H1 (cell line): ENCODE results near the gene ITPKC. TPM values are rescaled to one million over a fixed set of nuclear protein-coding genes. Genes with fewer than 3 reads are reported as not detected.

ENCODE experiments used
- CTCF ChIA-PET: fragments of 300-600 bp; sonication (Branson Sonifier 250); formaldehyde crosslinking; loops from one replicate; lab custom pipeline; 2021; ENCODE audit not compliant: partially characterized antibody; lab: Charles Lee
- POLR2A ChIA-PET: fragments of 300-600 bp; sonication (Branson Sonifier 250); formaldehyde crosslinking; loops from one replicate; lab custom pipeline; 2021; ENCODE audit warnings: inconsistent platforms; ENCODE audit not compliant: partially characterized antibody; lab: Charles Lee
- DNase-seq, 2 experiments: peaks; one replicate each; pipeline versions ENCODE4 v3.0.0 to v3.0.0-alpha.2; 2010 to 2022; ENCODE audit warnings: low spot score in 2 of 2, low read depth in 1 of 2, mixed read lengths in 1 of 2
- FAIRE-seq: peaks from 2 replicates; lab custom pipeline; 2011; peaks lifted over from hg19 to GRCh38; lab: Jason Lieb, UNC
- H2AFZ ChIP-seq: 2 replicates; pipeline ENCODE4 v1.8.1; 2012; ENCODE audit warnings: low read length, inconsistent platforms
- H2AK5ac ChIP-seq: 2 replicates; pipeline ENCODE4 v1.6.1; 2013; ENCODE audit warnings: low read depth, low read length
- H2BK120ac ChIP-seq: replicated peaks from 2 replicates; pipeline ENCODE3; 2013; ENCODE audit warnings: low read depth, low read length, inconsistent platforms
- H2BK12ac ChIP-seq: 2 replicates; pipeline ENCODE4 v1.6.1; 2013; ENCODE audit warnings: low read depth, low read length
- H2BK15ac ChIP-seq: 2 replicates; pipeline ENCODE4 v1.6.1; 2013; ENCODE audit warnings: low read length
- H2BK20ac ChIP-seq: 2 replicates; pipeline ENCODE4 v1.6.1; 2013; ENCODE audit warnings: low read length
- H2BK5ac ChIP-seq: 2 replicates; pipeline ENCODE4 v1.6.1; 2013; ENCODE audit warnings: low read depth, low read length
- H3K14ac ChIP-seq: 2 replicates; pipeline ENCODE4 v1.6.1; 2013; ENCODE audit warnings: inconsistent platforms; ENCODE audit not compliant: insufficient read length
- H3K18ac ChIP-seq: 2 replicates; pipeline ENCODE4 v1.6.1; 2013; ENCODE audit warnings: low read length; ENCODE audit errors: extremely low read depth
- H3K23ac ChIP-seq: 2 replicates; pipeline ENCODE4 v1.6.1; 2013; ENCODE audit warnings: inconsistent platforms; ENCODE audit not compliant: insufficient read length
- H3K23me2 ChIP-seq: 2 replicates; pipeline ENCODE4 v1.6.1; 2013; ENCODE audit warnings: low read depth, low read length
- H3K27ac ChIP-seq: 2 replicates; pipeline ENCODE4 v1.6.1; 2011; ENCODE audit warnings: low read depth, low read length, inconsistent platforms
- H3K27me3 ChIP-seq, 4 experiments: replicated peaks in 1 of 4; 1 replicate in 1 of 4; 2 replicates in 3 of 4; pipeline versions ENCODE4 v1.6.1 to v1.8.1; 2011 to 2013; ENCODE audit warnings: low read length in 3 of 4, mild to moderate bottlenecking in 3 of 4, inconsistent platforms in 2 of 4, mixed read lengths in 2 of 4, moderate library complexity in 1 of 4; ENCODE audit not compliant: control insufficient read depth in 3 of 4, insufficient read depth in 3 of 4; ENCODE audit errors: extremely low read depth in 1 of 4
- H3K36me3 ChIP-seq, 4 experiments: 2 replicates each; pipeline versions ENCODE4 v1.6.1 to v1.8.1; 2011 to 2013; ENCODE audit warnings: mild to moderate bottlenecking in 4 of 4, low read length in 3 of 4, moderate library complexity in 2 of 4, control low read depth in 1 of 4, inconsistent platforms in 1 of 4; ENCODE audit not compliant: insufficient read depth in 4 of 4, control insufficient read depth in 2 of 4
- H3K4ac ChIP-seq: replicated peaks from 2 replicates; pipeline ENCODE3; 2013; ENCODE audit warnings: low read length, low read depth, mixed read lengths, inconsistent platforms; ENCODE audit not compliant: insufficient read length
- H3K4me1 ChIP-seq, 4 experiments: replicated peaks in 1 of 4; 1 replicate in 1 of 4; 2 replicates in 3 of 4; pipeline versions ENCODE4 v1.6.1 to v1.8.1; 2011 to 2013; ENCODE audit warnings: low read length in 3 of 4, inconsistent platforms in 2 of 4, mixed read lengths in 1 of 4; ENCODE audit not compliant: insufficient read depth in 4 of 4, control insufficient read depth in 3 of 4
- H3K4me2 ChIP-seq, 2 experiments: 2 replicates each; pipeline versions ENCODE4 v1.6.1 to v1.8.1; 2011 to 2013; ENCODE audit warnings: low read depth in 2 of 2, low read length in 2 of 2, control low read depth in 1 of 2, inconsistent platforms in 1 of 2, mild to moderate bottlenecking in 1 of 2; ENCODE audit not compliant: insufficient read depth in 1 of 2
- H3K4me3 ChIP-seq, 4 experiments: fragments of 200-600, 300-600 bp in 1 of 4; sonication (generic), shearing (Covaris generic), sonication (Bioruptor Twin) in 1 of 4; 2 replicates each; pipeline versions ENCODE4 v1.5.1 to v1.8.1; 2011 to 2016; ENCODE audit warnings: low read length in 4 of 4, low read depth in 3 of 4, control low read depth in 2 of 4, inconsistent platforms in 2 of 4, mild to moderate bottlenecking in 2 of 4, mixed read lengths in 1 of 4, moderate library complexity in 1 of 4; ENCODE audit not compliant: insufficient read depth in 2 of 4; ENCODE audit errors: extremely low read depth in 1 of 4
- H3K56ac ChIP-seq: replicated peaks from 2 replicates; pipeline ENCODE3; 2013; ENCODE audit warnings: low read depth, mild to moderate bottlenecking, mixed read lengths, low read length, inconsistent platforms; ENCODE audit not compliant: insufficient read length
- H3K79me1 ChIP-seq: 2 replicates; pipeline ENCODE4 v1.6.1; 2013; ENCODE audit warnings: low read depth, low read length, control low read depth
- H3K79me2 ChIP-seq, 2 experiments: 2 replicates each; pipeline versions ENCODE4 v1.6.1 to v1.8.1; 2012 to 2013; ENCODE audit warnings: low read length in 2 of 2, mild to moderate bottlenecking in 2 of 2, inconsistent platforms in 1 of 2; ENCODE audit not compliant: insufficient read depth in 2 of 2, control insufficient read depth in 1 of 2
- H3K9ac ChIP-seq, 4 experiments: replicated peaks in 1 of 4; 1 replicate in 1 of 4; 2 replicates in 3 of 4; pipeline versions ENCODE4 v1.6.1 to v1.8.1; 2011 to 2013; ENCODE audit warnings: low read depth in 3 of 4, low read length in 3 of 4, control low read depth in 2 of 4, mild to moderate bottlenecking in 2 of 4, moderate library complexity in 2 of 4, inconsistent platforms in 1 of 4; ENCODE audit errors: extremely low read depth in 1 of 4
- H3K9me3 ChIP-seq, 2 experiments: 2 replicates each; pipeline versions ENCODE4 v1.6.1 to v1.8.1; 2012 to 2013; ENCODE audit warnings: mild to moderate bottlenecking in 2 of 2, moderate library complexity in 2 of 2, control low read depth in 1 of 2, inconsistent platforms in 1 of 2, low read depth in 1 of 2, low read length in 1 of 2, mixed read lengths in 1 of 2; ENCODE audit not compliant: insufficient read depth in 2 of 2
- H4K20me1 ChIP-seq, 2 experiments: replicated peaks in 1 of 2; 2 replicates each; pipeline versions ENCODE3 to v1.8.1; 2011 to 2013; ENCODE audit warnings: inconsistent platforms in 2 of 2, low read length in 2 of 2, mild to moderate bottlenecking in 1 of 2; ENCODE audit not compliant: insufficient read depth in 2 of 2, control insufficient read depth in 1 of 2
- H4K5ac ChIP-seq: 2 replicates; pipeline ENCODE4 v1.6.1; 2013; ENCODE audit warnings: low read length, low read depth, mixed read lengths, inconsistent platforms; ENCODE audit not compliant: insufficient read length
- H4K8ac ChIP-seq: 2 replicates; pipeline ENCODE4 v1.8.0; 2013; ENCODE audit warnings: mild to moderate bottlenecking, moderate library complexity, low read length, inconsistent platforms; ENCODE audit not compliant: insufficient read depth; ENCODE audit errors: extremely low read depth
- H4K91ac ChIP-seq: replicated peaks from 2 replicates; pipeline ENCODE3; 2013; ENCODE audit warnings: low read length, mixed read lengths, inconsistent platforms; ENCODE audit not compliant: insufficient read length
- CHD1 ChIP-seq: IDR thresholded peaks from 2 replicates; pipeline ENCODE4 v1.6.1; 2012; ENCODE audit warnings: low read depth, low read length, improper control_type of control experiment
- CREB1 ChIP-seq: IDR thresholded peaks from 2 replicates; pipeline ENCODE4 v1.6.1; 2012; ENCODE audit warnings: inconsistent platforms
- CTBP2 ChIP-seq: IDR thresholded peaks from 2 replicates; pipeline ENCODE4 v1.7.0; 2011; ENCODE audit warnings: borderline replicate concordance, mild to moderate bottlenecking, moderate library complexity, mixed read lengths, low read length; ENCODE audit not compliant: insufficient read depth, insufficient read length
- CTCF ChIP-seq, 3 experiments: IDR thresholded peaks; 1 replicate in 2 of 3; 2 replicates in 1 of 3; pipeline versions ENCODE4 v1.5.1 to v1.6.1; 2011; ENCODE audit warnings: low read length in 3 of 3, mild to moderate bottlenecking in 3 of 3, inconsistent platforms in 2 of 3, low read depth in 1 of 3, moderate library complexity in 1 of 3; ENCODE audit not compliant: insufficient read depth in 1 of 3; ENCODE audit errors: control extremely low read depth in 1 of 3
- EZH2 ChIP-seq: fragments of 200-600 bp; sonication (generic); IDR thresholded peaks from 2 replicates; pipeline ENCODE4 v1.7.1; 2012; ENCODE audit warnings: low read depth, mild to moderate bottlenecking, moderate library complexity, low read length, inconsistent platforms; ENCODE audit not compliant: severe bottlenecking
- FOSL1 ChIP-seq: IDR thresholded peaks from 2 replicates; pipeline ENCODE4 v1.6.1; 2011; ENCODE audit warnings: mild to moderate bottlenecking, low read depth, low read length, moderate library complexity; ENCODE audit not compliant: insufficient read depth
- JUN ChIP-seq: IDR thresholded peaks from 2 replicates; pipeline ENCODE4 v1.6.1; 2011; ENCODE audit warnings: low read depth, mild to moderate bottlenecking, improper control_type of control experiment, low read length
- MAX ChIP-seq: IDR thresholded peaks from 2 replicates; pipeline ENCODE4 v1.6.1; 2012; ENCODE audit warnings: inconsistent platforms
- NRF1 ChIP-seq: IDR thresholded peaks from 2 replicates; pipeline ENCODE4 v1.6.1; 2011; ENCODE audit warnings: mild to moderate bottlenecking, low read depth, low read length, improper control_type of control experiment
- SP1 ChIP-seq: IDR thresholded peaks from 2 replicates; pipeline ENCODE4 v1.6.1; 2011; ENCODE audit warnings: low read depth, low read length
- TBP ChIP-seq: IDR thresholded peaks from 2 replicates; pipeline ENCODE4 v1.6.1; 2011; ENCODE audit warnings: low read depth, low read length, improper control_type of control experiment
- ZNF274 ChIP-seq: IDR thresholded peaks from 2 replicates; pipeline ENCODE4 v1.7.0; 2012; ENCODE audit warnings: low read length, borderline replicate concordance; ENCODE audit errors: extremely low read depth
- WGBS, 2 experiments: shearing (Covaris generic) in 1 of 2; methylation state at CpG; one replicate each; pipeline versions ENCODE4 v1.1.6 to v1.1.7; 2013 to 2015; ENCODE audit warnings: low lambda C conversion rate in 2 of 2, mixed read lengths in 2 of 2, inconsistent platforms in 1 of 2, low coverage in 1 of 2, missing lambda C conversion rate in 1 of 2; ENCODE audit not compliant: insufficient replicate concordance in 2 of 2, insufficient coverage in 1 of 2, insufficient read length in 1 of 2; ENCODE audit errors: extremely low coverage in 1 of 2, missing lambda C conversion rate in 1 of 2; 5-methylcytosine and 5-hydroxymethylcytosine counted together
- polyA plus RNA-seq, 7 experiments: library from polyadenylated mRNA; depleted of rRNA in 3 of 7; stranded (reverse) in 5 of 7; unstranded in 2 of 7; fragments of >200 nt in 5 of 7; fragments of 200-250 nt in 2 of 7; gene quantifications; 1 replicate in 5 of 7; 2 replicates in 1 of 7; 4 replicates in 1 of 7; pipeline versions ENCODE4 v1.2.1 to v1.2.3, GENCODE V29; 2011 to 2013; ENCODE audit warnings: missing spikeins in 2 of 7, mixed read lengths in 2 of 7
- total RNA-seq: library from RNA; stranded (reverse); fragmentation: NEBNext Ultra II Directional; extraction: Animal tissue kit (Norgen Biotek cat#: 25700); gene quantifications from 2 replicates; pipeline ENCODE4 v1.2.1, GENCODE V29; 2021

ITPKC gene
- total and polyA plus RNA-seq, 2 of the 8 experiments (the other 6 are each of a cell fraction or from before 2014, with no cell fraction given) = 5.2 to 8.9 TPM

DNA sequence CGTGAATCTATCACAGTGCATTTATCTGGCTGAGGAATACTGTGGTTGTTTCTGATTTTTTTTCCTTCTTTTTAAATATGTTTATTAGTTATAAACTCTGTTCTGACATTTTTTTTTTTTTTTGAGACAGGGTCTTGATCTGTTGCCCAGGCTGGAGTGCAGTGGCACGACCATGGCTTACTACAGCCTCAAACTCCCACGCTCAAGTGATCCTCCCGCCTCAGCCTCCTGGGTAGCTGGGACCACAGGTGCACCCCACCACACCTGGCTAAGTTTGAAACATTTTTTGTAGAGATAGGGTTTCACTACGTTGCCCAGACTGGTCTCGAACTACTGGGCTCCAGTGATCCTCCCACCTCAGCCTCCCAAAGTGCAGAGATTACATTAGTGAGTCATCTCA is 19.9 kb upstream of the ITPKC start:
- Histone ChIP-seq H3K36me3 (peaks cover 5 to 28% (median 18%) of the 10 kb centered on the region in 4 experiments; a peak in 7 of 8 replicates), H3K4ac (no peak overlapping the region), H3K23me2 (no peaks in the 10 kb centered on the region; the same call in 1 of the 2 replicates), H3K79me1 (peaks cover 3% of the 10 kb centered on the region; the same call in 1 of the 2 replicates), H3K27me3 (no peaks in the 10 kb centered on the region), H3K4me3 (no peak overlapping the region), H3K56ac (no peak overlapping the region), H3K4me1 (peaks cover 0 to 3% (median 2%) of the 10 kb centered on the region in 4 experiments; a peak in 5 of 7 replicates), H3K4me2 (no peak overlapping the region), H2BK12ac (no peak overlapping the region), H2AK5ac (no peak overlapping the region), H4K20me1 (peaks cover 0 to 2% of the 10 kb centered on the region in 2 experiments), H4K91ac (no peak overlapping the region), H3K14ac (no peak overlapping the region), H2BK120ac (no peak overlapping the region), H3K79me2 (no peaks in the 10 kb centered on the region), H4K8ac (no peak overlapping the region), H4K5ac (no peak overlapping the region), H3K27ac (no peak overlapping the region), H3K23ac (no peak overlapping the region), H3K18ac (no peak overlapping the region), H2AFZ (no peak overlapping the region), H2BK15ac (no peak overlapping the region), H3K9ac (no peak overlapping the region), H2BK5ac (no peak overlapping the region), H2BK20ac (no peak overlapping the region), H3K9me3 (no peaks in the 10 kb centered on the region)
- ChIA-PET POLR2A (no interaction called here), CTCF (no interaction called here)
- DNase-seq (no peak), FAIRE-seq (no peak)
- WGBS, 2 experiments = 90% methylated on average over 6 of the region's 6 CpGs; no CpG with 5 or more reads in 1 of the 2 experiments
- TF ChIP-seq TBP (no peak), NRF1 (no peak), CREB1 (no peak), FOSL1 (no peak), MAX (no peak), EZH2 (no peak), CTBP2 (no peak), ZNF274 (no peak), CTCF (IDR thresholded peaks at IDR 0.05; ENCODE audit: control extremely low read depth in 1 of 3, insufficient read depth in 1 of 3, low read depth in 1 of 3, low read length in 3 of 3) (no peak), CHD1 (no peak), JUN (no peak), SP1 (no peak)
